HG02763 (cell line): ENCODE measurements around the gene P4HB.

Experiments used
- ATAC-seq: cut with Tn5 transposase; IDR thresholded peaks from one replicate; pipeline ENCODE4 v1.9.1; 2021; ENCODE audit warnings: mild to moderate bottlenecking, moderate library complexity; ENCODE audit not compliant: unreplicated experiment

Gene P4HB

DNA sequence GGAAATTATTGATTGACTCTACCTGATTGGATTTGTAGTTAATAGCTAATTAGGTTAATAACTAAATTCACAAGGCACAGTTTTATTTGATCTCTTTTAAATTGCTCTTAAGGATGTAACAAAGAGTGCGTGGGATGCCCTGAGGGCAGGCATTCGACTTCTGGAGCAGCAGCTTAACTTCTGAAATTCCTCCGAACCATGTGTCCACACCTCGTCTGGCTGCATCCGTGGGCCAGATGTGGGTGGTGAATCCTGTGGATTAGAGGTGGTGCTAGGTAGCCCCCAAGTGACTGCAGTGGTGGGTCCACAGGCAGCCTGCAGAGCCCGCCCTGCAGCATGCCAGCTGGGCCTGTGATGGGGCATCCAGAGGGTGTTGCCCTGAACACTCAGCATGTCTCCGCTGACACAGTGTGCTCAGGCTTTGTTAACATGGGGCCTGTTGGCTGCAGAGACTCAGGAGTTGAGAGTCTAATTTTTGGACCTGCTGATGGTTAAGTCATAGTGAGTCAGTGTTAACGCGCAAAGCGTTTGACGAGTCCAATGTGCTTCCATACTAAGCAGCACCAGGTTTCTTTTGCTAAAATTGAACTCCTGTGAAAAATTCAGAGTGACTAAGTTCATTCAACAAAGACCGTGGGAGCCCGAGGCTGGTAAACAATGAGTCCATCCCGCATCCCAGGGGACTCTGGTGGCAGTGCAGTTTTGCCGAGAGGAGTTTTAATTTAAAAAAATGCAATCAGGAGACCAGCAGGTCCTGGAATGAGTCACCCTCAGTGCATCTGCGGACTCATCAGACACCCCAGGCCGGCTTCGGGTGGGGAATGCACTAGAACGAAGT is 37.9 kb upstream of the P4HB start:
- no peak for ATAC-seq

DNA sequence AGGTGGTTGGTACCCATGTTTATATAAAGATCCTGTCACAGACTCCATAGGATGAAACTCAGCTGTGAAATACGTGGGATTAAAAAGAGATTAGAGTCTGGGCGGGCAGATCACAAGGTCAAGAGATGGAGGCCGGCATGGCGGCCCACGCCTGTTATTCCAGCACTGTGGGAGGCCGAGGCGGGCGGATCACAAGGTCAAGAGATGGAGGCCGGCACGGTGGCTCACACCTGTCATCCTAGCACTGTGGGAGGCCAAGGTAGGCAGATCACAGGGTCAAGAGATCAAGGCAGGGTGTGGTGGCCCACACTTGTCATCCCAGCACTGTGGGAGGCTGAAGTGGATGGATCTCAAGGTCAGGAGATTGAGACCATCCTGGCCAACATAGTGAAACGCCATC is 35.1 kb upstream of the P4HB start:
- no peak for ATAC-seq

DNA sequence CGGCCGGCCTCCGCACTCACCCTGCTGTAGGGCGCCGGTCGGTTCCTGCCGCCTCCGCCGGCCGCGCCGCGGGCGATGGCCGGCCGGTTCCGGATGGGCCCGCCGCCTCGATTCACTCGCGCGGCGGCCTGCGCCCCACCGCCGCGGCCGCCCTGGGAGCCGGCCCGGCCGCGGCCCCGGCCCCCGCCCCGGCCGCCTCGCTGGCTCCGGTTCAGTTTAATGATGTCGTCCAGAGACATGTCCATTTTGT is 30.9 kb upstream of the P4HB start:
- no peak for ATAC-seq

- peak; percentile 17 for ATAC-seq
These were observed 30.3 kb upstream of the P4HB start for GRCh38 chr17:81890447-81891302.

- ATAC-seq: no peak
These were observed 29.3 kb upstream of the P4HB start for GRCh38 chr17:81889602-81890001.

- ATAC-seq: no peak
These were observed 28.8 kb upstream of the P4HB start for GRCh38 chr17:81888988-81889595.

DNA sequence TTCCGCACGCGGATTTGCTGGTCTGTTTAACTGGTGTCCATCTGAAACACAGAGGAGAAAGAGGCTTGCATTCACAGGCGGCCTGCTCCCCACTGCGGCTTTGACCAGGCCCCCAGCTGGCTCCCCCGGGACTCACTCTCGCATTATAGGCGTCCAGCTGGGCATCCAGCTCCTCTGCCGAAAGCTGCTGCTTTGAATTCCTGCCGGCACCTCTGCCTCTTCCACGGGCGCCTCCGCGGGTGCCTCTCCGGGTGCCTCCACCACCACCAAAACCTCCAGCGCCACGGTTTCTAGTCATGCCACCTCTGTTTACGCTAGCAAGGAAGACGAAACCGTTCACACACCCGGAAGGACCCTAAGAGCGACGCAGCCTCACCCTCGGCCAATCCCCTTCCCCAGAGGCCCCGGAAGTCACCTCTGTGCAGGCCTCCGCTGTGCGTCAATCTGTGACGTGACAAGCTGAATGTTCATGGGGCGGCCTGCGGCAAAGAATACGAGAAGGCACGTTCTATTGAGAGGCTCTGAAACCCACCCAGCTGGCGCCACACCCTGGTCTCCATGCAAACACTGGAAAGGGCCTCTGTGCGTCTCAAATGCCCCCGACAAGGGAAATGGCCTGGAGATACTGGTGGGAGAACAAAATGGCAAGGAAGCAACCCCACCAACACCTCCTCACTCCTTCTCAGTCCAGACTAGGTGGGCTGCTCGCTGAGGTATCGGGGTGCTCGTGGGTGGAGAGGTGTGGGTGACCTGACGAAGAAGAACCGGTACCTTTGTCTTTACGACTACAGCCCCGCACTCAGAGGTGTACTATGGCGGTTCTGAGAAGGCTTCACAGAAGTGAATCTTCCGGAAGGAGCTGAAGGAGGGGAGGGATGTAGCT is 28.0 kb upstream of the P4HB start:
- no peak for ATAC-seq

GRCh38 chr17:81885869-81886548 is 25.7 kb upstream of the P4HB start:
- no peak for ATAC-seq

- ATAC-seq: no peak
These were observed 25.1 kb upstream of the P4HB start for GRCh38 chr17:81885454-81885853.

DNA sequence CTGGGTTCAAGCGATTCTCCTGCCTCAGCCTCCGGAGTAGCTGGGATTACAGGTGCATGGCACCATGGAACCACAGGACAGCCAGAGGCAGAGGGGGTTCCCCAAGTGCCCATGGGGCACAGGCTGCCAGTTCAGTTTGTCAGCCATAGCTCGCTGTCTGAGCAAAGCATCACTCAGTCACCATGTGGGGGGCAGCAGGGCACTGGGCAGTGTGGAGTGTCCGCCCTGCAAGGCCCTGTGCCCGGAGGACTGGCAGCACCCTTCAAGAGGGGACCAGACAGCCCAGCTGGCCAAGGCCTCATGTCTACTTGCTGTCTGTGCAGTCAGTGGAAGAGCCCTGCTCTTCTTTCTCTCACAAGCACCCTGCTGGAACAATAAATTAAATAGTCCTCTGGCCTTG is 24.6 kb upstream of the P4HB start:
- ATAC-seq: no peak

DNA sequence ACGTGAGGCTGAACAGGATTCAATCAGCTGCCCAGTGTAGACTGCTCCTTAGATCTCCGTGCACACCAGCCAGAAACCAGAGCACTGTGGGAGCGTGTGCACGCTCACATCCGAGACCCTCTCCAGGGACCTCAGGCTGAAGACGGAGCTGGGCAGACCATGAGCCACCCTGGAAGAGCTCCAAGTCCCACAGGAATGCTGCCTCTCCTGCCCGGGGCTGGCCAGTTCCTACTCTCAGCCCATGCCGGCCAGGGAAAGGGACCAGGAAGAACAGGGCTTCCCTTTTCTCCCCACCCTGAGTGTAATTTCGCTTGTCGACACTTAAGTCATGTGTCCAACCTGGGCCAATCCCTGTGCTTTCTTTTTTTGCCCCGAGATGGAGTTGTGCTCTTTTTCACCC is 24.2 kb upstream of the P4HB start:
- ATAC-seq: no peak

DNA sequence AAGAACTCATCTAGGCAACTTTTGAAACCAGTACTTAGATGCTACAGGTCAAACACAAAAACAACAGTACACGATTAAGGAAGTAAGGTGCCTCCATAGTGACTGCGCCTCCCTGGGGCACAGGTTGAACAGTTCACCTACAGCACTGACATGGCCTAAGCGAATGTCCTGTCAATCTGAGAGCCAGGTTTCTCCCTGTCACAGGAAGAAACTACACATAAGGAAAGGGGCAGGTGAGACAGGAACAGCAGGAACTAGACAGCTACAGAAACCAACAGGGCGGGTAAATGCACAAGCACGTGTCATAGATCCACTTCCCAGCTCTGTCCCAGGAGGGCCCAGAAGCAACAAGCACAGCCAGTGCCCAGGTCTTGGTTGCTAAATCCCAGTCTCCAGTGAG is 18.8 kb upstream of the P4HB start:
- ATAC-seq: no peak

DNA sequence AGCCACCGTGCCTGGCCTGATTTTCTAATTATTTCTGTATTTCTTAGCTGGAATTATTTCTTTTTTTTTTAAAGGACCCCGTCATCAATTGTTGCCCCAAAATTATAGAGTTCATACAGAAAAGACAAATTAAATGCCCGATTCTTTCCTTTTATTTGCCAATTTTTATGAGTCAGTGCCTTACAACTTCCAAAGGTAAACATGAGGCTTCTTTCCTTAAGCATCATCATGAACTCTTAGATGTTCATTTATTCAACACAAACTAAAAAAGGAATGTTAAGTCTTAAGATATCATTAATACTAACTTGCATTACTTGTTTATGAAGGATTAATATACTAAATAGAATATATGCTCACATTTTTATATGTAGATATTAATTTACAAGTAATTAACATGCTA is 18.0 kb upstream of the P4HB start:
- ATAC-seq: no peak

DNA sequence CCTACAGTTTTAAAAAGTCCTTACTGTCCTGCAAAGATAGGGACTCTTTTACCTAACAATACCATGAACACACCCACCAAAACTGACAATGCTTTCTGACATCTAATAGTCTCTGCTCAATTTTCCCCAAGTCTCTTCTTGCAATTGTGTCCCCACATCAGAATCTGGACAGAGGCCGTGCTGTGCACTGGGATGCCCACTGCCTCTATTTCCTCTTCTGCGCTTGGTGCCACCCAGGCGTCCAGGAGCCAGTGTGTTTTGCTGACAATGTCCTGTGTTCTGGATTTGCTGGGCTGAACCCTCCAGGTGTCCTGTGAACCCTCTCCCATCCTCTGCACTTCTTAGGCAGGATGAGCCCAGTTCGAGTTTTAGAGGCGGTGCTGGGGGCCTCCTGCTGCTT is 17.2 kb upstream of the P4HB start:
- no peak for ATAC-seq

GRCh38 chr17:81871387-81872230 is 11.3 kb upstream of the P4HB start:
- ATAC-seq: peak; percentile 50

GRCh38 chr17:81870981-81871386 is 10.6 kb upstream of the P4HB start, which contains the start of gene ARHGDIA:
Gene ARHGDIA (minus strand): TSS chr17:81871337. CDS start chr17:81869930, 1,407 bp downstream.
- peak; percentile 20 for ATAC-seq

GRCh38 chr17:81870131-81870980 is 10.0 kb upstream of the P4HB start:
- peak; percentile 8 for ATAC-seq
